ENCODE data around the gene CFAP299. TPM values are rescaled to one million over a fixed set of nuclear protein-coding genes. Genes with fewer than 3 reads are reported as not detected.

Gene CFAP299
- total RNA-seq, 8 experiments from 2014 or later, result 0.41 to 7.1 (median 0.74) TPM

GRCh38 chr4:80374180-80374579 is 38.6 kb downstream of the CFAP299 start:
- Histone ChIP-seq H3K4me3 (no peak overlapping the region), H3K27ac (no peak overlapping the region), H3K4me1 (replicated peaks in 1 of 2) (no peaks in the 10 kb centered on the region)
- no peak for ATAC-seq (replicated peaks in 6 of 8)
- in situ Hi-C loops (cut with MboI; ENCODE audit: low pct_unique_long_range_greater_than_20kb in 2 of 9, low sequenced_read_pairs in 9 of 9, unreplicated experiment in 9 of 9), result loop anchor here in 8 of 9 experiments (25.0 kb wide), 3 partner anchors 438 to 988 kb away; partner anchors contain the start of gene BMP3 (in 4 of the 8)

DNA sequence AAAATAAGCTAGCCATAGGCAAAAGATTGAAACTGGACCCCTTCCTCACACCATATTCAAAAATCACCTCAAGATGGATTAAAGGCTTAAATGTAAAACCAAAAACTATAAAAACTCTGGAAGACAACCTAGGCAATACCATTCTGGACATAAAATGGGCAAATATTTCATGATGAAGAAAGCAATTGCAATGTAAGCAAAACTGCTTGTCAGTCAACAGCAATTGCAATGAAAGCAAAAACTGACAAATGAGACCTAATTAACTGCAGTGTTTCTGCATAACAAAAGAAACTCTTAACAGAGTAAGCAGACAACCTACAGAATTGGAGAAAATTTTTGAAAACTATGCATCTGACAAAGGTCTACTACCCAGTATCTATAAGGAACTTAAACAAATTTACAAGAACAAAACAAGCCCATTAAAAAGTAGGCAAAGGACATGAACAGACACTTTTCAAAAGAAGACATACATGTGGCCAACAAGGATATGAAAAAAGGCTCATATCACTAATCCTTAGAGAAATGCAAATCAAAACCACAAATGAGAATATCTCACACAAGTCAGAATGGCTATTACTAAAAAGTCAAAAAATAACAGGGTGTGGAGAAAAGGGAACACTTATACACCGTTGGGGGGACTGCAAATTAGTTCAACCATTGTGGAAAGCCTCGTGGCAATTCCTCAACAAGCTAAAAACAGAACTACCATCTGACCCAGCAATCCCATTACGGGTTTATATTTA is 46.7 kb downstream of the CFAP299 start:
- 20 to 75% (median 60%) methylated on average over 1 to 3 of the region's 3 CpGs; no CpG with 5 or more reads in 1 of the 10 experiments for WGBS, 10 experiments
- Histone ChIP-seq H3K4me3 (no peak overlapping the region), H3K4me1 (replicated peaks in 1 of 2) (no peaks in the 10 kb centered on the region), H3K27ac (no peak overlapping the region)
- in situ Hi-C loops (cut with MboI; ENCODE audit: low pct_unique_long_range_greater_than_20kb in 2 of 9, low sequenced_read_pairs in 9 of 9, unreplicated experiment in 9 of 9), result loop anchor here in 1 of 9 experiments (25.0 kb wide), 1 partner anchor 180 kb away; no protein-coding TSS in a partner anchor
- ATAC-seq (replicated peaks in 6 of 8), result no peak

GRCh38 chr4:80385397-80386280 is 50.1 kb downstream of the CFAP299 start:
- ATAC-seq (replicated peaks in 6 of 8), result no peak
- no peaks in the 10 kb centered on the region for H3K4me1 ChIP-seq (replicated peaks in 1 of 2)
- WGBS, 10 experiments, result 42 to 100% (median 79%) methylated on average over 1 to 15 of the region's 25 CpGs; no CpG with 5 or more reads in 1 of the 10 experiments
- in situ Hi-C loops (cut with MboI; ENCODE audit: low pct_unique_long_range_greater_than_20kb in 2 of 9, low sequenced_read_pairs in 9 of 9, unreplicated experiment in 9 of 9), result loop anchor here in 1 of 9 experiments (25.0 kb wide), 1 partner anchor 177 kb away; no protein-coding TSS in a partner anchor
- H3K27ac ChIP-seq, result no peak overlapping the region
- H3K4me3 ChIP-seq, result no peak overlapping the region

- no peak overlapping the region for H3K4me3 ChIP-seq
- in situ Hi-C loops (cut with MboI; ENCODE audit: low pct_unique_long_range_greater_than_20kb in 2 of 9, low sequenced_read_pairs in 9 of 9, unreplicated experiment in 9 of 9), result loop anchor here in 1 of 9 experiments (25.0 kb wide), 1 partner anchor 176 kb away; no protein-coding TSS in a partner anchor
- no peak overlapping the region for H3K27ac ChIP-seq
- H3K4me1 ChIP-seq (replicated peaks in 1 of 2), result no peaks in the 10 kb centered on the region
- 90 to 100% (median 97%) methylated on average over 4 to 9 of the region's 42 CpGs; no CpG with 5 or more reads in 6 of the 10 experiments for WGBS, 10 experiments
- no peak for ATAC-seq (replicated peaks in 6 of 8)
Measured at GRCh38 chr4:80386281-80386886, 50.9 kb downstream of the CFAP299 start.

GRCh38 chr4:80387390-80388283 is 52.1 kb downstream of the CFAP299 start:
- Histone ChIP-seq H3K4me1 (replicated peaks in 1 of 2) (no peaks in the 10 kb centered on the region), H3K4me3 (no peak overlapping the region), H3K27ac (no peak overlapping the region)
- in situ Hi-C loops (cut with MboI; ENCODE audit: low pct_unique_long_range_greater_than_20kb in 2 of 9, low sequenced_read_pairs in 9 of 9, unreplicated experiment in 9 of 9), result loop anchor here in 1 of 9 experiments (25.0 kb wide), 1 partner anchor 175 kb away; no protein-coding TSS in a partner anchor
- no peak for ATAC-seq (replicated peaks in 6 of 8)
- WGBS, 10 experiments, result 40 to 100% (median 60%) methylated on average over 1 to 6 of the region's 11 CpGs; no CpG with 5 or more reads in 6 of the 10 experiments

DNA sequence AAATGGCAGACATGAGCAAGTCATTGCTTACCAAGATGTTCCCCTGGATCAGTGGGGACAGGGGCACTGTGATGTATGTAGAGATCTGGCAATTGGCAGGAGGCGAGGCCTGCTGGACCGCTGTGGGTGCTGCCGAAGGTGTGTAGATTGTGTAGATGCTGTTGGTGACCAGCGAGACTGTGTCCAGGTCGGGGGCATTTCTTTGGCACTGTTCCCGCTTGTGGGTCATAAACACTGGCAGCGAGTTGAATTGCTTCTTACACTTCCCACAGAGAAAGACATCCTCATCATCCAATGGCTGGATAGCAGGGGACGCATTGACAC is 52.7 kb downstream of the CFAP299 start:
- 67 to 100% (median 79%) methylated on average over 1 to 8 of the region's 8 CpGs; no CpG with 5 or more reads in 4 of the 10 experiments for WGBS, 10 experiments

GRCh38 chr4:80390178-80390577 is 54.6 kb downstream of the CFAP299 start:
- no peak for ATAC-seq (replicated peaks in 6 of 8)
- WGBS, 10 experiments, result 43 to 100% (median 100%) methylated on average over 1 to 2 of the region's 2 CpGs; no CpG with 5 or more reads in 2 of the 10 experiments
- in situ Hi-C loops (cut with MboI; ENCODE audit: low pct_unique_long_range_greater_than_20kb in 2 of 9, low sequenced_read_pairs in 9 of 9, unreplicated experiment in 9 of 9), result loop anchor here in 1 of 9 experiments (25.0 kb wide), 1 partner anchor 172 kb away; no protein-coding TSS in a partner anchor
- H3K4me3 ChIP-seq, result no peak overlapping the region
- H3K4me1 ChIP-seq (replicated peaks in 1 of 2), result no peaks in the 10 kb centered on the region
- no peak overlapping the region for H3K27ac ChIP-seq

More for the DNA sequence above, 52.7 kb downstream of the CFAP299 start:
- in situ Hi-C loops (cut with MboI; ENCODE audit: low pct_unique_long_range_greater_than_20kb in 2 of 9, low sequenced_read_pairs in 9 of 9, unreplicated experiment in 9 of 9), result loop anchor here in 1 of 9 experiments (25.0 kb wide), 1 partner anchor 174 kb away; no protein-coding TSS in a partner anchor
- H3K4me1 ChIP-seq (replicated peaks in 1 of 2), result no peaks in the 10 kb centered on the region
- H3K27ac ChIP-seq, result no peak overlapping the region
- H3K4me3 ChIP-seq, result no peak overlapping the region
- ATAC-seq (replicated peaks in 6 of 8), result no peak

DNA sequence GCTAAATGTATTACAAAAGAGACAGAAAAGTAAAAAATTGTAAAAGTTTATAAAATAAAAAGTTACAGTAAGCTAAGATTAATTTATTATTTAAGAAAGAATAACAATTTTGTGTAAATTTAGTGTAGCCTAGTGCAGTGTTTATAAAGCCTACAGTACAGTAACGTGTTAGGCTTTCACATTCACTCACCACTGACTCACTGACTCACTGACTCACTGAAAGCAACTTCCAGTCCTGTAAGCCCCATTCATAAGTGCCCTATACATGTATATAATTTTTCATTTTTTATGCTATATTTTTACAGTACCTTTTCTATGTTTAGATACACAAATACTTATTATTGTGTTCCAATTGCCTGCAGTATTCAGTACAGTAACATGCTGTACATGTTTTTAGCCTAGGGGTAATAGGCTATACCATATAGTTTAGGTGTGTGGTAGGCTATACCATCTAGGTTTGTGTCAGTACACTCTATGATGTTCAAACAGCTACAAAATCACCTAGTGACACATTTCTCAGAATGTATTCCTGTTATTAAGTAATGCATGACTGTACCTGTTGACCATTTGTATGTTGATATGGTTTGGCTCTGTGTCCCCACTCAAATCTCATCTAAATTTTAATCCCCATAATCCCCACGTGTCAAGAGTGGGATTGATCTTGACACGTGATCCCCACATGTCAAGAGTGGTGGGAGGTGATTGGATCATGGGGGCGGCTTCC is 57.9 kb downstream of the CFAP299 start:
- H3K4me1 ChIP-seq (replicated peaks in 1 of 2), result no peaks in the 10 kb centered on the region
- 27 to 83% (median 53%) methylated on average over 1 to 3 of the region's 4 CpGs for WGBS, 10 experiments
- no peak overlapping the region for H3K27ac ChIP-seq
- peak in 3 of 8 experiments; percentile 21 to 61 (median 27) for ATAC-seq (replicated peaks in 6 of 8)
- no peak overlapping the region for H3K4me3 ChIP-seq
- in situ Hi-C loops (cut with MboI; ENCODE audit: low pct_unique_long_range_greater_than_20kb in 2 of 9, low sequenced_read_pairs in 9 of 9, unreplicated experiment in 9 of 9), result loop anchor here in 1 of 9 experiments (25.0 kb wide), 1 partner anchor 169 kb away; no protein-coding TSS in a partner anchor

GRCh38 chr4:80393970-80394250 is 58.4 kb downstream of the CFAP299 start:
- ATAC-seq (replicated peaks in 6 of 8), result no peak
- Histone ChIP-seq H3K27ac (no peak overlapping the region), H3K4me3 (no peak overlapping the region), H3K4me1 (replicated peaks in 1 of 2) (no peaks in the 10 kb centered on the region)
- in situ Hi-C loops (cut with MboI; ENCODE audit: low pct_unique_long_range_greater_than_20kb in 2 of 9, low sequenced_read_pairs in 9 of 9, unreplicated experiment in 9 of 9), result loop anchor here in 1 of 9 experiments (25.0 kb wide), 1 partner anchor 168 kb away; no protein-coding TSS in a partner anchor
- WGBS, 10 experiments, result 86 to 100% (median 100%) methylated on average over 1 of the region's 1 CpG; no CpG with 5 or more reads in 4 of the 10 experiments

- H3K27ac ChIP-seq, result no peak overlapping the region
- in situ Hi-C loops (cut with MboI; ENCODE audit: low pct_unique_long_range_greater_than_20kb in 2 of 9, low sequenced_read_pairs in 9 of 9, unreplicated experiment in 9 of 9), result no loop called here
- WGBS, 10 experiments, result 35 to 100% (median 67%) methylated on average over 1 to 4 of the region's 4 CpGs; no CpG with 5 or more reads in 2 of the 10 experiments
- H3K4me3 ChIP-seq, result no peak overlapping the region
- H3K4me1 ChIP-seq (replicated peaks in 1 of 2), result no peaks in the 10 kb centered on the region
- peak in 2 of 8 experiments; percentile 33 to 39 for ATAC-seq (replicated peaks in 6 of 8)
Measured at GRCh38 chr4:80407246-80407645, 71.7 kb downstream of the CFAP299 start.

DNA sequence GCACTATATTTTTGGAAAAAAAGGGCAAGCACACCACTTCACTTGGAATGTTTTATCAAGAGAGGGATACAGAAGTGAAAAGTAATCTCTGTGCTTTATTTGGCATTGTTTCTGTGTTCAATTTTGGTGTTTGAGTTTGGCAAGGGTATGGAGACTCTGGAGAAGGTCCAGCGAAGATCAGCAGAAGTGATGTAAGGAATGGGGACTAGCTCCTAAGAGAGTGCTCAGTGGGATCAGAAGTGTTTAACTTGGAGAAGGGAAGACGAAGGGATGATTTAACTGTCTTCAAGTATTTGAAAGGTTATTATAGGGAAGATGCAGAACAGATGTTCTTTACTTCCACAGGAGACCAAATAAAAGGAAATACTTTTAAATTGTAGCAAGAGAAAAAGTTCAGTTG is 74.3 kb downstream of the CFAP299 start:
- ATAC-seq (replicated peaks in 6 of 8), result no peak
- in situ Hi-C loops (cut with MboI; ENCODE audit: low pct_unique_long_range_greater_than_20kb in 2 of 9, low sequenced_read_pairs in 9 of 9, unreplicated experiment in 9 of 9), result no loop called here
- WGBS, 10 experiments, result 67 to 100% (median 86%) methylated on average over 1 to 2 of the region's 2 CpGs
- Histone ChIP-seq H3K4me1 (replicated peaks in 1 of 2) (no peaks in the 10 kb centered on the region), H3K27ac (no peak overlapping the region), H3K4me3 (no peak overlapping the region)

Measured in motor neuron (in vitro differentiated cells).